WTC11 (cell line): ENCODE results near the gene MZT1.

ENCODE experiments used
- ESRRA ChIP-seq: sonication (generic); formaldehyde crosslinking; IDR thresholded peaks from 2 replicates; pipeline ENCODE4 v1.8.1; 2022; ENCODE audit warnings: mild to moderate bottlenecking, missing genetic modification reagents, borderline replicate concordance
- ETV6 ChIP-seq: sonication (generic); formaldehyde crosslinking; IDR thresholded peaks from 2 replicates; pipeline ENCODE4 v1.8.1; 2022; ENCODE audit warnings: mild to moderate bottlenecking, missing genetic modification reagents
- GTF2I ChIP-seq: fragments of 250-450 bp; sonication (Bioruptor Pico); conservative IDR thresholded peaks from 2 replicates; pipeline ENCODE4 v1.4.0; 2021; ENCODE audit warnings: mild to moderate bottlenecking
- JUN ChIP-seq: sonication (generic); formaldehyde crosslinking; IDR thresholded peaks from 2 replicates; pipeline ENCODE4 v1.8.0; 2023; ENCODE audit warnings: mild to moderate bottlenecking, missing genetic modification reagents
- SMAD3 ChIP-seq: sonication (generic); formaldehyde crosslinking; IDR thresholded peaks from 2 replicates; pipeline ENCODE4 v1.8.0; 2022; ENCODE audit warnings: missing genetic modification reagents, mild to moderate bottlenecking, borderline replicate concordance
- TEAD4 ChIP-seq: sonication (generic); formaldehyde crosslinking; IDR thresholded peaks from 2 replicates; pipeline ENCODE4 v1.8.0; 2022; ENCODE audit warnings: mild to moderate bottlenecking, missing genetic modification reagents
- TP53 ChIP-seq: sonication (generic); formaldehyde crosslinking; IDR thresholded peaks from 2 replicates; pipeline ENCODE4 v1.8.1; 2023; ENCODE audit warnings: mild to moderate bottlenecking, missing genetic modification reagents
- TF ChIP-seq, protein P1 (sequence below): fragments of 200-600 bp; IDR thresholded peaks from 2 replicates; pipeline ENCODE4 v1.8.0; 2022; ENCODE audit warnings: antibody characterized with exemption
- TF ChIP-seq, protein P2 (sequence below): sonication (generic); formaldehyde crosslinking; IDR thresholded peaks from 2 replicates; pipeline ENCODE4 v1.8.0; 2022; ENCODE audit warnings: mild to moderate bottlenecking, missing genetic modification reagents
- TF ChIP-seq, protein P3 (sequence below): sonication (generic); formaldehyde crosslinking; IDR thresholded peaks from 2 replicates; pipeline ENCODE4 v1.8.1; 2022; ENCODE audit warnings: low read depth, missing genetic modification reagents, borderline replicate concordance
- TF ChIP-seq, protein P4 (sequence below): sonication (generic); formaldehyde crosslinking; IDR thresholded peaks from 2 replicates; pipeline ENCODE4 v1.8.1; 2022; ENCODE audit warnings: missing genetic modification reagents, borderline replicate concordance
- TF ChIP-seq, protein P5 (sequence below): sonication (generic); formaldehyde crosslinking; IDR thresholded peaks from 2 replicates; pipeline ENCODE4 v1.8.0; 2022; ENCODE audit warnings: mild to moderate bottlenecking, missing genetic modification reagents

DNA sequence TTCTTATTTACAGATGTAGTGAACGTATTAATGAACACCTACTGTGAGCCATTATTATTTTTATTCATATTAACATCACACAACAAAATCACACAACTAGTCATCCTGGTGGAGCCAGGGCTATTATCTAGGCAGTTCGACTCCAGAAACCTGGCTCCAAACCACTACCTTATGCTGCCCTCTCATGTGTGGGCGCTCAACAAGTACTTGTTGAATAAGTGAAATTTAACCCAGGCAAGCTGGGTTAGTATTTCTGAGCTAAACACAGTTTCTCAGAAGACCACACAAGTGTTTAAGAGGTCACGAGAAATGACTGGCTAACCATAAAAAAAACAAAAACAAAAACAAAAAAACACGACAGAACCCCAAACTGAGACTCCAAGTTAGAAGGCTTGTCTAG lies 33.6 kb downstream of the MZT1 start:
- TF ChIP-seq, protein P1, sequence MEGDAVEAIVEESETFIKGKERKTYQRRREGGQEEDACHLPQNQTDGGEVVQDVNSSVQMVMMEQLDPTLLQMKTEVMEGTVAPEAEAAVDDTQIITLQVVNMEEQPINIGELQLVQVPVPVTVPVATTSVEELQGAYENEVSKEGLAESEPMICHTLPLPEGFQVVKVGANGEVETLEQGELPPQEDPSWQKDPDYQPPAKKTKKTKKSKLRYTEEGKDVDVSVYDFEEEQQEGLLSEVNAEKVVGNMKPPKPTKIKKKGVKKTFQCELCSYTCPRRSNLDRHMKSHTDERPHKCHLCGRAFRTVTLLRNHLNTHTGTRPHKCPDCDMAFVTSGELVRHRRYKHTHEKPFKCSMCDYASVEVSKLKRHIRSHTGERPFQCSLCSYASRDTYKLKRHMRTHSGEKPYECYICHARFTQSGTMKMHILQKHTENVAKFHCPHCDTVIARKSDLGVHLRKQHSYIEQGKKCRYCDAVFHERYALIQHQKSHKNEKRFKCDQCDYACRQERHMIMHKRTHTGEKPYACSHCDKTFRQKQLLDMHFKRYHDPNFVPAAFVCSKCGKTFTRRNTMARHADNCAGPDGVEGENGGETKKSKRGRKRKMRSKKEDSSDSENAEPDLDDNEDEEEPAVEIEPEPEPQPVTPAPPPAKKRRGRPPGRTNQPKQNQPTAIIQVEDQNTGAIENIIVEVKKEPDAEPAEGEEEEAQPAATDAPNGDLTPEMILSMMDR = no peak
- TF ChIP-seq TEAD4 (CRISPR knock-in tag) = no peak
- TF ChIP-seq JUN (CRISPR knock-in tag) = no peak
- TF ChIP-seq SMAD3 (CRISPR knock-in tag) = no peak
- TF ChIP-seq, protein P2, sequence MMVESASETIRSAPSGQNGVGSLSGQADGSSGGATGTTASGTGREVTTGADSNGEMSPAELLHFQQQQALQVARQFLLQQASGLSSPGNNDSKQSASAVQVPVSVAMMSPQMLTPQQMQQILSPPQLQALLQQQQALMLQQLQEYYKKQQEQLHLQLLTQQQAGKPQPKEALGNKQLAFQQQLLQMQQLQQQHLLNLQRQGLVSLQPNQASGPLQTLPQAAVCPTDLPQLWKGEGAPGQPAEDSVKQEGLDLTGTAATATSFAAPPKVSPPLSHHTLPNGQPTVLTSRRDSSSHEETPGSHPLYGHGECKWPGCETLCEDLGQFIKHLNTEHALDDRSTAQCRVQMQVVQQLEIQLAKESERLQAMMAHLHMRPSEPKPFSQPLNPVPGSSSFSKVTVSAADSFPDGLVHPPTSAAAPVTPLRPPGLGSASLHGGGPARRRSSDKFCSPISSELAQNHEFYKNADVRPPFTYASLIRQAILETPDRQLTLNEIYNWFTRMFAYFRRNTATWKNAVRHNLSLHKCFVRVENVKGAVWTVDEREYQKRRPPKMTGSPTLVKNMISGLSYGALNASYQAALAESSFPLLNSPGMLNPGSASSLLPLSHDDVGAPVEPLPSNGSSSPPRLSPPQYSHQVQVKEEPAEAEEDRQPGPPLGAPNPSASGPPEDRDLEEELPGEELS (CRISPR knock-in tag) = no peak
- no peak for TF ChIP-seq ETV6 (CRISPR knock-in tag)
- TF ChIP-seq GTF2I (CRISPR knock-in tag) = no peak
- TF ChIP-seq, protein P3, sequence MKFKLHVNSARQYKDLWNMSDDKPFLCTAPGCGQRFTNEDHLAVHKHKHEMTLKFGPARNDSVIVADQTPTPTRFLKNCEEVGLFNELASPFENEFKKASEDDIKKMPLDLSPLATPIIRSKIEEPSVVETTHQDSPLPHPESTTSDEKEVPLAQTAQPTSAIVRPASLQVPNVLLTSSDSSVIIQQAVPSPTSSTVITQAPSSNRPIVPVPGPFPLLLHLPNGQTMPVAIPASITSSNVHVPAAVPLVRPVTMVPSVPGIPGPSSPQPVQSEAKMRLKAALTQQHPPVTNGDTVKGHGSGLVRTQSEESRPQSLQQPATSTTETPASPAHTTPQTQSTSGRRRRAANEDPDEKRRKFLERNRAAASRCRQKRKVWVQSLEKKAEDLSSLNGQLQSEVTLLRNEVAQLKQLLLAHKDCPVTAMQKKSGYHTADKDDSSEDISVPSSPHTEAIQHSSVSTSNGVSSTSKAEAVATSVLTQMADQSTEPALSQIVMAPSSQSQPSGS (CRISPR knock-in tag) = no peak
- TF ChIP-seq, protein P4, sequence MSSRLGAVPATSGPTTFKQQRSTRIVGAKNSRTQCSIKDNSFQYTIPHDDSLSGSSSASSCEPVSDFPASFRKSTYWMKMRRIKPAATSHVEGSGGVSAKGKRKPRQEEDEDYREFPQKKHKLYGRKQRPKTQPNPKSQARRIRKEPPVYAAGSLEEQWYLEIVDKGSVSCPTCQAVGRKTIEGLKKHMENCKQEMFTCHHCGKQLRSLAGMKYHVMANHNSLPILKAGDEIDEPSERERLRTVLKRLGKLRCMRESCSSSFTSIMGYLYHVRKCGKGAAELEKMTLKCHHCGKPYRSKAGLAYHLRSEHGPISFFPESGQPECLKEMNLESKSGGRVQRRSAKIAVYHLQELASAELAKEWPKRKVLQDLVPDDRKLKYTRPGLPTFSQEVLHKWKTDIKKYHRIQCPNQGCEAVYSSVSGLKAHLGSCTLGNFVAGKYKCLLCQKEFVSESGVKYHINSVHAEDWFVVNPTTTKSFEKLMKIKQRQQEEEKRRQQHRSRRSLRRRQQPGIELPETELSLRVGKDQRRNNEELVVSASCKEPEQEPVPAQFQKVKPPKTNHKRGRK (CRISPR knock-in tag) = no peak
- no peak for TF ChIP-seq ESRRA
- TF ChIP-seq TP53 (CRISPR knock-in tag) = no peak
- TF ChIP-seq, protein P5, sequence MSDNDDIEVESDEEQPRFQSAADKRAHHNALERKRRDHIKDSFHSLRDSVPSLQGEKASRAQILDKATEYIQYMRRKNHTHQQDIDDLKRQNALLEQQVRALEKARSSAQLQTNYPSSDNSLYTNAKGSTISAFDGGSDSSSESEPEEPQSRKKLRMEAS (CRISPR knock-in tag) = no peak
